H1 (cell line): ENCODE data around the gene CLIP3. TPM values are rescaled to one million over a fixed set of nuclear protein-coding genes. Genes with fewer than 3 reads are reported as not detected.

Experiments
- CTCF ChIA-PET: fragments of 300-600 bp; sonication (Branson Sonifier 250); formaldehyde crosslinking; loops from one replicate; lab custom pipeline; 2021; ENCODE audit not compliant: partially characterized antibody; lab: Charles Lee
- POLR2A ChIA-PET: fragments of 300-600 bp; sonication (Branson Sonifier 250); formaldehyde crosslinking; loops from one replicate; lab custom pipeline; 2021; ENCODE audit warnings: inconsistent platforms; ENCODE audit not compliant: partially characterized antibody; lab: Charles Lee
- DNase-seq, 2 experiments: peaks; one replicate each; pipeline versions ENCODE4 v3.0.0 to v3.0.0-alpha.2; 2010 to 2022; ENCODE audit warnings: low spot score in 2 of 2, low read depth in 1 of 2, mixed read lengths in 1 of 2
- FAIRE-seq: peaks from 2 replicates; lab custom pipeline; 2011; peaks lifted over from hg19 to GRCh38; lab: Jason Lieb, UNC
- H2AFZ ChIP-seq: 2 replicates; pipeline ENCODE4 v1.8.1; 2012; ENCODE audit warnings: low read length, inconsistent platforms
- H2AK5ac ChIP-seq: 2 replicates; pipeline ENCODE4 v1.6.1; 2013; ENCODE audit warnings: low read depth, low read length
- H2BK120ac ChIP-seq: replicated peaks from 2 replicates; pipeline ENCODE3; 2013; ENCODE audit warnings: low read depth, low read length, inconsistent platforms
- H2BK12ac ChIP-seq: 2 replicates; pipeline ENCODE4 v1.6.1; 2013; ENCODE audit warnings: low read depth, low read length
- H2BK15ac ChIP-seq: 2 replicates; pipeline ENCODE4 v1.6.1; 2013; ENCODE audit warnings: low read length
- H2BK20ac ChIP-seq: 2 replicates; pipeline ENCODE4 v1.6.1; 2013; ENCODE audit warnings: low read length
- H2BK5ac ChIP-seq: 2 replicates; pipeline ENCODE4 v1.6.1; 2013; ENCODE audit warnings: low read depth, low read length
- H3K14ac ChIP-seq: 2 replicates; pipeline ENCODE4 v1.6.1; 2013; ENCODE audit warnings: inconsistent platforms; ENCODE audit not compliant: insufficient read length
- H3K18ac ChIP-seq: 2 replicates; pipeline ENCODE4 v1.6.1; 2013; ENCODE audit warnings: low read length; ENCODE audit errors: extremely low read depth
- H3K23ac ChIP-seq: 2 replicates; pipeline ENCODE4 v1.6.1; 2013; ENCODE audit warnings: inconsistent platforms; ENCODE audit not compliant: insufficient read length
- H3K23me2 ChIP-seq: 2 replicates; pipeline ENCODE4 v1.6.1; 2013; ENCODE audit warnings: low read depth, low read length
- H3K27ac ChIP-seq: 2 replicates; pipeline ENCODE4 v1.6.1; 2011; ENCODE audit warnings: low read depth, low read length, inconsistent platforms
- H3K27me3 ChIP-seq, 4 experiments: replicated peaks in 1 of 4; 1 replicate in 1 of 4; 2 replicates in 3 of 4; pipeline versions ENCODE4 v1.6.1 to v1.8.1; 2011 to 2013; ENCODE audit warnings: low read length in 3 of 4, mild to moderate bottlenecking in 3 of 4, inconsistent platforms in 2 of 4, mixed read lengths in 2 of 4, moderate library complexity in 1 of 4; ENCODE audit not compliant: control insufficient read depth in 3 of 4, insufficient read depth in 3 of 4; ENCODE audit errors: extremely low read depth in 1 of 4
- H3K36me3 ChIP-seq, 4 experiments: 2 replicates each; pipeline versions ENCODE4 v1.6.1 to v1.8.1; 2011 to 2013; ENCODE audit warnings: mild to moderate bottlenecking in 4 of 4, low read length in 3 of 4, moderate library complexity in 2 of 4, control low read depth in 1 of 4, inconsistent platforms in 1 of 4; ENCODE audit not compliant: insufficient read depth in 4 of 4, control insufficient read depth in 2 of 4
- H3K4ac ChIP-seq: replicated peaks from 2 replicates; pipeline ENCODE3; 2013; ENCODE audit warnings: low read length, low read depth, mixed read lengths, inconsistent platforms; ENCODE audit not compliant: insufficient read length
- H3K4me1 ChIP-seq, 4 experiments: replicated peaks in 1 of 4; 1 replicate in 1 of 4; 2 replicates in 3 of 4; pipeline versions ENCODE4 v1.6.1 to v1.8.1; 2011 to 2013; ENCODE audit warnings: low read length in 3 of 4, inconsistent platforms in 2 of 4, mixed read lengths in 1 of 4; ENCODE audit not compliant: insufficient read depth in 4 of 4, control insufficient read depth in 3 of 4
- H3K4me2 ChIP-seq, 2 experiments: 2 replicates each; pipeline versions ENCODE4 v1.6.1 to v1.8.1; 2011 to 2013; ENCODE audit warnings: low read depth in 2 of 2, low read length in 2 of 2, control low read depth in 1 of 2, inconsistent platforms in 1 of 2, mild to moderate bottlenecking in 1 of 2; ENCODE audit not compliant: insufficient read depth in 1 of 2
- H3K4me3 ChIP-seq, 4 experiments: fragments of 200-600, 300-600 bp in 1 of 4; sonication (generic), shearing (Covaris generic), sonication (Bioruptor Twin) in 1 of 4; 2 replicates each; pipeline versions ENCODE4 v1.5.1 to v1.8.1; 2011 to 2016; ENCODE audit warnings: low read length in 4 of 4, low read depth in 3 of 4, control low read depth in 2 of 4, inconsistent platforms in 2 of 4, mild to moderate bottlenecking in 2 of 4, mixed read lengths in 1 of 4, moderate library complexity in 1 of 4; ENCODE audit not compliant: insufficient read depth in 2 of 4; ENCODE audit errors: extremely low read depth in 1 of 4
- H3K56ac ChIP-seq: replicated peaks from 2 replicates; pipeline ENCODE3; 2013; ENCODE audit warnings: low read depth, mild to moderate bottlenecking, mixed read lengths, low read length, inconsistent platforms; ENCODE audit not compliant: insufficient read length
- H3K79me1 ChIP-seq: 2 replicates; pipeline ENCODE4 v1.6.1; 2013; ENCODE audit warnings: low read depth, low read length, control low read depth
- H3K79me2 ChIP-seq, 2 experiments: 2 replicates each; pipeline versions ENCODE4 v1.6.1 to v1.8.1; 2012 to 2013; ENCODE audit warnings: low read length in 2 of 2, mild to moderate bottlenecking in 2 of 2, inconsistent platforms in 1 of 2; ENCODE audit not compliant: insufficient read depth in 2 of 2, control insufficient read depth in 1 of 2
- H3K9ac ChIP-seq, 4 experiments: replicated peaks in 1 of 4; 1 replicate in 1 of 4; 2 replicates in 3 of 4; pipeline versions ENCODE4 v1.6.1 to v1.8.1; 2011 to 2013; ENCODE audit warnings: low read depth in 3 of 4, low read length in 3 of 4, control low read depth in 2 of 4, mild to moderate bottlenecking in 2 of 4, moderate library complexity in 2 of 4, inconsistent platforms in 1 of 4; ENCODE audit errors: extremely low read depth in 1 of 4
- H3K9me3 ChIP-seq, 2 experiments: 2 replicates each; pipeline versions ENCODE4 v1.6.1 to v1.8.1; 2012 to 2013; ENCODE audit warnings: mild to moderate bottlenecking in 2 of 2, moderate library complexity in 2 of 2, control low read depth in 1 of 2, inconsistent platforms in 1 of 2, low read depth in 1 of 2, low read length in 1 of 2, mixed read lengths in 1 of 2; ENCODE audit not compliant: insufficient read depth in 2 of 2
- H4K20me1 ChIP-seq, 2 experiments: replicated peaks in 1 of 2; 2 replicates each; pipeline versions ENCODE3 to v1.8.1; 2011 to 2013; ENCODE audit warnings: inconsistent platforms in 2 of 2, low read length in 2 of 2, mild to moderate bottlenecking in 1 of 2; ENCODE audit not compliant: insufficient read depth in 2 of 2, control insufficient read depth in 1 of 2
- H4K5ac ChIP-seq: 2 replicates; pipeline ENCODE4 v1.6.1; 2013; ENCODE audit warnings: low read length, low read depth, mixed read lengths, inconsistent platforms; ENCODE audit not compliant: insufficient read length
- H4K8ac ChIP-seq: 2 replicates; pipeline ENCODE4 v1.8.0; 2013; ENCODE audit warnings: mild to moderate bottlenecking, moderate library complexity, low read length, inconsistent platforms; ENCODE audit not compliant: insufficient read depth; ENCODE audit errors: extremely low read depth
- H4K91ac ChIP-seq: replicated peaks from 2 replicates; pipeline ENCODE3; 2013; ENCODE audit warnings: low read length, mixed read lengths, inconsistent platforms; ENCODE audit not compliant: insufficient read length
- CBX5 ChIP-seq: fragments of 300-800, 300-1000 bp; sonication (generic); IDR thresholded peaks from 2 replicates; pipeline ENCODE4 v1.7.1; 2016; ENCODE audit warnings: antibody characterized with exemption, low read length, low read depth
- JUND ChIP-seq: IDR thresholded peaks from 2 replicates; pipeline ENCODE4 v1.6.1; 2011; ENCODE audit warnings: mild to moderate bottlenecking, improper control_type of control experiment, low read length
- TAF1 ChIP-seq: IDR thresholded peaks from 2 replicates; pipeline ENCODE4 v1.6.1; 2011; ENCODE audit warnings: mild to moderate bottlenecking, low read depth, low read length
- ZNF274 ChIP-seq: IDR thresholded peaks from 2 replicates; pipeline ENCODE4 v1.7.0; 2012; ENCODE audit warnings: low read length, borderline replicate concordance; ENCODE audit errors: extremely low read depth
- WGBS, 2 experiments: shearing (Covaris generic) in 1 of 2; methylation state at CpG; one replicate each; pipeline versions ENCODE4 v1.1.6 to v1.1.7; 2013 to 2015; ENCODE audit warnings: low lambda C conversion rate in 2 of 2, mixed read lengths in 2 of 2, inconsistent platforms in 1 of 2, low coverage in 1 of 2, missing lambda C conversion rate in 1 of 2; ENCODE audit not compliant: insufficient replicate concordance in 2 of 2, insufficient coverage in 1 of 2, insufficient read length in 1 of 2; ENCODE audit errors: extremely low coverage in 1 of 2, missing lambda C conversion rate in 1 of 2; 5-methylcytosine and 5-hydroxymethylcytosine counted together
- polyA plus RNA-seq, 7 experiments: library from polyadenylated mRNA; depleted of rRNA in 3 of 7; stranded (reverse) in 5 of 7; unstranded in 2 of 7; fragments of >200 nt in 5 of 7; fragments of 200-250 nt in 2 of 7; gene quantifications; 1 replicate in 5 of 7; 2 replicates in 1 of 7; 4 replicates in 1 of 7; pipeline versions ENCODE4 v1.2.1 to v1.2.3, GENCODE V29; 2011 to 2013; ENCODE audit warnings: missing spikeins in 2 of 7, mixed read lengths in 2 of 7
- total RNA-seq: library from RNA; stranded (reverse); fragmentation: NEBNext Ultra II Directional; extraction: Animal tissue kit (Norgen Biotek cat#: 25700); gene quantifications from 2 replicates; pipeline ENCODE4 v1.2.1, GENCODE V29; 2021

The CLIP3 gene
- total and polyA plus RNA-seq, 2 of the 8 experiments (the other 6 are each of a cell fraction or from before 2014, with no cell fraction given), result 5.9 to 21.7 TPM

DNA sequence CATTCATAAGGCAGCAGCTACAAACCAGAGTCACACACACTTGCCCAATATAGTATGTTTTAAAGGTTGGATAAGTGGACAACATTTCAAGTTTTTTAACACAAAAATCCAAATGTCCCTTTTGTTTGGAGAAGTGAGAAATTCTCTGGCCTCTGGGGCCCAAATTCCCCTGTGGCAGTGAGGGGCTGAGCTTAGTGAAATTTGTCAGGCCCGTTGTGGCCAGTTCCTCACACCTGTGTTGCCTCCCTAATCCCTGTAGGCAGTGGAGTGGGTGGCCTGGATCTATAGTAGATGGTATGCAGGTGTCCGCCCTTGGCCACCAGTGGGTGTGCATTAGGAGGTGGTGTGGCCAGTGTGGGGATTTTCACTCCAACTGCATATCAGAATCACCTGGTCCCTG lies 28.7 kb upstream of the CLIP3 start:
- H3K4ac ChIP-seq, result no peak overlapping the region
- no peak overlapping the region for H3K9ac ChIP-seq
- no peak overlapping the region for H2BK120ac ChIP-seq
- H3K4me1 ChIP-seq, result no peaks in the 10 kb centered on the region
- POLR2A ChIA-PET, result interaction anchor here (0.8 to 1.7 kb wide), 7 partner anchors 12 to 171 kb away, joined by 3 to 6 read pairs (median 3); no protein-coding TSS in a partner anchor
- no peak overlapping the region for H3K14ac ChIP-seq
- no peak overlapping the region for H2BK20ac ChIP-seq
- CTCF ChIA-PET, result interaction anchor here (0.6 to 1.6 kb wide), 13 partner anchors 9 to 118 kb away, joined by 3 to 7 read pairs (median 3); no protein-coding TSS in a partner anchor
- FAIRE-seq (no peak), DNase-seq (no peak)
- H3K36me3 ChIP-seq, result peaks cover 23 to 54% (median 49%) of the 10 kb centered on the region in 4 experiments
- no peak overlapping the region for H4K91ac ChIP-seq
- no peak overlapping the region for H3K18ac ChIP-seq
- H2AFZ ChIP-seq, result no peak overlapping the region
- H3K4me3 ChIP-seq, result no peak overlapping the region
- H3K79me1 ChIP-seq, result peaks cover 4% of the 10 kb centered on the region; the same call in 1 of the 2 replicates
- H3K4me2 ChIP-seq, result no peak overlapping the region
- no peaks in the 10 kb centered on the region for H3K9me3 ChIP-seq
- H3K27ac ChIP-seq, result no peak overlapping the region
- H3K56ac ChIP-seq, result no peak overlapping the region
- peaks cover 11 to 20% of the 10 kb centered on the region in 2 experiments for H4K20me1 ChIP-seq
- H3K27me3 ChIP-seq, result no peaks in the 10 kb centered on the region
- no peak overlapping the region for H2BK15ac ChIP-seq
- no peak overlapping the region for H3K23ac ChIP-seq
- H2BK5ac ChIP-seq, result no peak overlapping the region
- 96% methylated on average over 2 of the region's 2 CpGs; no CpG with 5 or more reads in 1 of the 2 experiments for WGBS, 2 experiments
- H2BK12ac ChIP-seq, result no peak overlapping the region
- H4K8ac ChIP-seq, result no peak overlapping the region
- peaks cover 2 to 23% of the 10 kb centered on the region in 2 experiments; a peak in 3 of 4 replicates for H3K79me2 ChIP-seq
- no peaks in the 10 kb centered on the region for H3K23me2 ChIP-seq
- no peak overlapping the region for H4K5ac ChIP-seq
- H2AK5ac ChIP-seq, result no peak overlapping the region
- TF ChIP-seq TAF1 (no peak), CBX5 (no peak), JUND (no peak), ZNF274 (no peak)
